ENCODE data around the gene SPSB3.

Gene SPSB3

GRCh38 chr16:1773703-1774447, 8.5 kb downstream of the SPSB3 start:
- DNase-seq: no peak

- peak; percentile 52 for DNase-seq
Measured at GRCh38 chr16:1772908-1773702, 9.3 kb downstream of the SPSB3 start, which contains the start of gene MRPS34. Gene MRPS34 (minus strand): TSS chr16:1773134. CDS start chr16:1773119, 15 bp downstream.

- no peak for DNase-seq
Measured at GRCh38 chr16:1772362-1772907, 9.9 kb downstream of the SPSB3 start, which contains the start of gene EME2. Gene EME2 (plus strand): TSS chr16:1772810. CDS start chr16:1773228, 418 bp downstream.

- no peak for DNase-seq
Measured at GRCh38 chr16:1771864-1772361, 10.5 kb downstream of the SPSB3 start.

- peak; percentile 18 for DNase-seq
Measured at GRCh38 chr16:1771188-1771863, 11.0 kb downstream of the SPSB3 start, which contains the start of gene NME3. Gene NME3 (minus strand): TSS chr16:1771543. CDS start chr16:1771534, 9 bp downstream.

GRCh38 chr16:1770328-1771187, 11.8 kb downstream of the SPSB3 start:
- peak; percentile 73 for DNase-seq

GRCh38 chr16:1769402-1770300, 12.7 kb downstream of the SPSB3 start:
- DNase-seq: no peak

GRCh38 chr16:1768767-1769401, 13.5 kb downstream of the SPSB3 start:
- DNase-seq: no peak

GRCh38 chr16:1768061-1768766, 14.2 kb downstream of the SPSB3 start:
- DNase-seq: no peak

GRCh38 chr16:1767116-1767994, 15.0 kb downstream of the SPSB3 start:
- no peak for DNase-seq

GRCh38 chr16:1766701-1767100, 15.7 kb downstream of the SPSB3 start:
- no peak for DNase-seq

GRCh38 chr16:1766231-1766630, 16.1 kb downstream of the SPSB3 start:
- DNase-seq: no peak

GRCh38 chr16:1765826-1766225, 16.5 kb downstream of the SPSB3 start:
- DNase-seq: no peak

- DNase-seq: no peak
Measured at GRCh38 chr16:1764971-1765370, 17.4 kb downstream of the SPSB3 start.

GRCh38 chr16:1763521-1764511, 18.6 kb downstream of the SPSB3 start:
- DNase-seq: no peak

- no peak for DNase-seq
Measured at GRCh38 chr16:1762879-1763520, 19.4 kb downstream of the SPSB3 start.
